GM23338 (cell line): Measurements from ENCODE around the gene B4GALT5. TPM values are rescaled to one million over a fixed set of nuclear protein-coding genes. Genes with fewer than 3 reads are reported as not detected.

Experiments
- ATAC-seq: fragments of 200-7000 bp; cut with Tn5 transposase; 3 replicates; pipeline ENCODE4 v1.9.1; 2020
- DNase-seq: peaks from one replicate; pipeline ENCODE4 v3.0.0-alpha.2; 2015; ENCODE audit warnings: low spot score
- H2AFZ ChIP-seq: fragments of 200-600 bp; sonication (generic); 2 replicates; pipeline ENCODE4 v1.8.0; 2016; ENCODE audit warnings: antibody characterized with exemption, mild to moderate bottlenecking, moderate library complexity
- H3F3A ChIP-seq: fragments of 200-600 bp; sonication (generic); replicated peaks from 2 replicates; pipeline ENCODE4 v1.8.0; 2017; ENCODE audit warnings: antibody characterized with exemption, mixed run types, low read depth
- H3K27ac ChIP-seq: fragments of 200-600 bp; sonication (generic); 2 replicates; pipeline ENCODE4 v1.6.1; 2016; ENCODE audit warnings: low read depth
- H3K27me3 ChIP-seq: fragments of 200-600 bp; sonication (generic); 2 replicates; pipeline ENCODE4 v1.8.0; 2016; ENCODE audit warnings: mild to moderate bottlenecking, mixed run types, moderate library complexity; ENCODE audit not compliant: insufficient read depth
- H3K36me3 ChIP-seq: fragments of 200-600 bp; sonication (generic); 2 replicates; pipeline ENCODE4 v1.8.0; 2016; ENCODE audit warnings: mild to moderate bottlenecking; ENCODE audit not compliant: insufficient read depth
- H3K4me1 ChIP-seq: fragments of 200-600 bp; sonication (generic); 2 replicates; pipeline ENCODE4 v1.8.0; 2016; ENCODE audit warnings: mild to moderate bottlenecking, moderate library complexity; ENCODE audit not compliant: insufficient read depth
- H3K4me2 ChIP-seq: fragments of 200-600 bp; sonication (generic); 2 replicates; pipeline ENCODE4 v1.7.1; 2017; ENCODE audit warnings: mixed run types
- H3K4me3 ChIP-seq: fragments of 200-600 bp; sonication (generic); 2 replicates; pipeline ENCODE4 v1.6.1; 2016; ENCODE audit warnings: mixed run types
- H3K79me2 ChIP-seq: fragments of 200-600 bp; sonication (generic); replicated peaks from 2 replicates; pipeline ENCODE4 v1.8.0; 2017; ENCODE audit warnings: mild to moderate bottlenecking; ENCODE audit not compliant: insufficient read depth
- H3K9me2 ChIP-seq: fragments of 200-600 bp; sonication (generic); 2 replicates; pipeline ENCODE4 v1.8.0; 2017; ENCODE audit not compliant: insufficient read depth
- H4K20me1 ChIP-seq: fragments of 200-600 bp; sonication (generic); replicated peaks from 2 replicates; pipeline ENCODE4 v1.8.0; 2017; ENCODE audit warnings: mild to moderate bottlenecking; ENCODE audit not compliant: insufficient read depth
- H3K27ac Mint-ChIP-seq: 2 replicates; pipeline ENCODE4 v1.8.0; 2020; ENCODE audit warnings: inconsistent platforms, mild to moderate bottlenecking, moderate library complexity, mixed read lengths
- H3K27me3 Mint-ChIP-seq: 3 replicates; pipeline ENCODE4 v1.8.0; 2022; ENCODE audit warnings: low read depth, mild to moderate bottlenecking, moderate library complexity, mixed read lengths, inconsistent platforms; ENCODE audit not compliant: insufficient read depth, poor library complexity
- H3K36me3 Mint-ChIP-seq: 3 replicates; pipeline ENCODE4 v1.8.0; 2021; ENCODE audit warnings: low read depth, mild to moderate bottlenecking, inconsistent platforms, moderate library complexity, mixed read lengths
- H3K4me1 Mint-ChIP-seq: 3 replicates; pipeline ENCODE4 v1.8.0; 2020; ENCODE audit warnings: mild to moderate bottlenecking, inconsistent platforms, mixed read lengths
- H3K4me3 Mint-ChIP-seq: 3 replicates; pipeline ENCODE4 v1.8.0; 2021; ENCODE audit warnings: moderate library complexity, mild to moderate bottlenecking, inconsistent platforms, mixed read lengths
- H3K9me3 Mint-ChIP-seq: 3 replicates; pipeline ENCODE4 v1.8.0; 2020; ENCODE audit warnings: moderate library complexity, mild to moderate bottlenecking, inconsistent platforms, mixed read lengths
- CREB1 ChIP-seq: fragments of 250-450 bp; sonication (Bioruptor Pico); IDR thresholded peaks from 2 replicates; pipeline ENCODE4 v1.5.0; 2020; ENCODE audit warnings: low read depth, mild to moderate bottlenecking, moderate library complexity
- CTCF ChIP-seq, 2 experiments: fragments of 200-600 bp in 1 of 2; sonication (generic) in 1 of 2; conservative IDR thresholded peaks; 2 replicates each; pipeline versions ENCODE4 v1.5.1 to v1.6.1; 2016 to 2017; ENCODE audit warnings: antibody characterized with exemption in 2 of 2, low read depth in 2 of 2, mild to moderate bottlenecking in 2 of 2, moderate library complexity in 1 of 2
- ETS1 ChIP-seq: IDR thresholded peaks from 2 replicates; pipeline ENCODE4 v1.6.1; 2016; ENCODE audit warnings: antibody characterized with exemption
- EZH2 ChIP-seq: fragments of 200-600 bp; sonication (generic); IDR thresholded peaks from one replicate; pipeline ENCODE4 v1.8.0; 2017; ENCODE audit warnings: antibody characterized with exemption, mild to moderate bottlenecking, low read depth; ENCODE audit not compliant: unreplicated experiment
- EZH2phosphoT487 ChIP-seq: fragments of 200-600 bp; sonication (generic); IDR thresholded peaks from one replicate; pipeline ENCODE4 v1.8.1; 2018; ENCODE audit warnings: antibody characterized with exemption; ENCODE audit not compliant: unreplicated experiment
- JUNB ChIP-seq: IDR thresholded peaks from one replicate; pipeline ENCODE4 v1.6.1; 2016; ENCODE audit warnings: antibody characterized with exemption; ENCODE audit not compliant: unreplicated experiment
- NANOG ChIP-seq: IDR thresholded peaks from 2 replicates; pipeline ENCODE4 v1.6.1; 2016; ENCODE audit warnings: antibody characterized with exemption, borderline replicate concordance
- POLR2AphosphoS5 ChIP-seq: IDR thresholded peaks from 2 replicates; pipeline ENCODE4 v1.6.1; 2016; ENCODE audit warnings: antibody characterized with exemption, low read depth
- REST ChIP-seq: IDR thresholded peaks from one replicate; pipeline ENCODE4 v1.6.1; 2018; ENCODE audit warnings: antibody characterized with exemption; ENCODE audit not compliant: unreplicated experiment
- STAT1 ChIP-seq: IDR thresholded peaks from one replicate; pipeline ENCODE4 v1.6.1; 2016; ENCODE audit warnings: antibody characterized with exemption; ENCODE audit not compliant: unreplicated experiment
- ZNF114 ChIP-seq: fragments of 250-450 bp; sonication (Bioruptor Pico); IDR thresholded peaks from 2 replicates; pipeline ENCODE4 v1.5.0; 2020; ENCODE audit warnings: mild to moderate bottlenecking, moderate library complexity
- ZNF331 ChIP-seq: fragments of 250-450 bp; sonication (Bioruptor Pico); IDR thresholded peaks from 2 replicates; pipeline ENCODE4 v1.5.0; 2020; ENCODE audit warnings: low read depth, mild to moderate bottlenecking, moderate library complexity
- ZNF462 ChIP-seq: fragments of 250-450 bp; sonication (Bioruptor Pico); IDR thresholded peaks from 2 replicates; pipeline ENCODE4 v1.5.0; 2020; ENCODE audit warnings: mild to moderate bottlenecking, moderate library complexity
- polyA plus RNA-seq: library from polyadenylated mRNA; unstranded; fragments of >200 nt; fragmentation: Nextera tagmentation; extraction: Ambion mirVana; gene quantifications from 2 replicates; pipeline ENCODE4 v1.2.1, GENCODE V29; 2016
- total RNA-seq: library from RNA; depleted of rRNA; stranded (reverse); fragments of >200 nt; shearing (Covaris generic); gene quantifications from 2 replicates; pipeline ENCODE4 v1.2.3, GENCODE V29; 2014

Gene B4GALT5
- total and polyA plus RNA-seq, 2 experiments from 2014 or later = 19.1 to 50.3 TPM

- no peak for DNase-seq
- ATAC-seq = no peak
- Histone ChIP-seq H3K4me3 (no peak overlapping the region), H2AFZ (no peak overlapping the region), H3K27ac (no peak overlapping the region), H3K4me1 (peaks cover 12% of the 10 kb centered on the region), H4K20me1 (no peaks in the 10 kb centered on the region), H3K79me2 (no peaks in the 10 kb centered on the region), H3K9me2 (no peaks in the 10 kb centered on the region), H3K36me3 (no peaks in the 10 kb centered on the region), H3K27me3 (no peaks in the 10 kb centered on the region), H3K4me2 (no peak overlapping the region), H3F3A (no peaks in the 10 kb centered on the region)
- Mint-ChIP-seq H3K4me1 (peaks cover 7% of the 10 kb centered on the region; the same call in 2 of the 3 replicates), H3K27me3 (peaks cover under 1% of the 10 kb centered on the region), H3K9me3 (no peaks in the 10 kb centered on the region), H3K4me3 (no peak overlapping the region), H3K27ac (no peak overlapping the region), H3K36me3 (no peaks in the 10 kb centered on the region)
- TF ChIP-seq STAT1 (no peak), CREB1 (CRISPR knock-in tag) (no peak), EZH2 (no peak), ZNF114 (CRISPR knock-in tag) (no peak), JUNB (no peak), EZH2phosphoT487 (no peak), CTCF (conservative IDR thresholded peaks at IDR 0.05; ENCODE audit: low read depth in 2 of 2) (no peak), NANOG (no peak), ETS1 (no peak), ZNF462 (CRISPR knock-in tag) (no peak), REST (no peak), ZNF331 (CRISPR knock-in tag) (no peak), POLR2AphosphoS5 (no peak)
Observed at GRCh38 chr20:49748525-49748838, 34.8 kb upstream of the B4GALT5 start.
